Measurements from ENCODE around the gene EIF4G2.
A peak's percentile ranks its signal among the peaks of the same experiment; 100 is the strongest.
"Not testable (repeated sequence)": the region's sequence is repeated elsewhere in the genome, so short reads cannot be mapped to it uniquely, and the experiment has no call there.

The EIF4G2 gene
- total RNA-seq: 736 to 853 (median 791) reads per million in 4 experiments

DNA sequence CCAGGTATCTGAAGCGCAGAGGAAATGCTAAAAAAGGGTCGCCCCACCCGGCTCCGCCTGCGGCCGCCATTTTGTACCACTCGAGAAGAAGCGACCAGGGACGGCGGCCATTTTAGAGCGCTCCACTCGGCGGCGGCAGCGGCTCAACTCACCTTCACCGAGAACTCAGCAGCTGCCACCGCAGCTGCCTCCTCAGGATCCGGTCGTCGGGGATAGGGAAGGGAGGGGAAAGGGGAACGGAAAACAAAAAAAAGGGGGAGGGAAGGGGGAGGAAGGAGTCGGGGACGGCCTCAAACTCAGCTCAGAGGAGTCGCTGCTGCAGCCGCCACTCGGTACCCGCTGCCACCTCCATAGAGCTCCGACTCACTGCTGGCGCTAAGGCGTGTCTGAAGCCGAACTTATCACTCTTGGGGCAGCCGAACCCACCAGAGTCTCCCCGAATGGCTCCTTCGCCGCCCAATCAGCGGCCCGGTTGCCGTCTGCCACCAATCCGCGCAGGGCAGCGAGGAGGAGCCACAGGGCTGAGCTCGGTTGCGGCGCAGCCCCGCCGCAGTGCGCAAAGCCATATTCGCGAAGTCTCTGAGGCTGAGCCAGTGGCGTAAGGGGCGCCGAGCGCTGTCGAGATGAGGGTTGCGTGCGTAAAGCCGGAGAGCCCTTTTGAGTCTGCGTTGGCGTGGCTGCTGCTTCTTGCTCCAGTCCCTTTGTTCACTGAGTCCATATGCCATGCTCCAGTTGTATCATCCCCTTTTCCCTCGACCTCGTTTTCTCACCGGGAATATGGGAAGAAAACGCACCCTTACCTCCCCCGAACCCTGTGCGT, at the start of gene EIF4G2:
Gene EIF4G2, minus strand, starts transcription at position 374 of the 820 bp plus-strand sequence.
- DNase-seq: peak; percentile 96

DNA sequence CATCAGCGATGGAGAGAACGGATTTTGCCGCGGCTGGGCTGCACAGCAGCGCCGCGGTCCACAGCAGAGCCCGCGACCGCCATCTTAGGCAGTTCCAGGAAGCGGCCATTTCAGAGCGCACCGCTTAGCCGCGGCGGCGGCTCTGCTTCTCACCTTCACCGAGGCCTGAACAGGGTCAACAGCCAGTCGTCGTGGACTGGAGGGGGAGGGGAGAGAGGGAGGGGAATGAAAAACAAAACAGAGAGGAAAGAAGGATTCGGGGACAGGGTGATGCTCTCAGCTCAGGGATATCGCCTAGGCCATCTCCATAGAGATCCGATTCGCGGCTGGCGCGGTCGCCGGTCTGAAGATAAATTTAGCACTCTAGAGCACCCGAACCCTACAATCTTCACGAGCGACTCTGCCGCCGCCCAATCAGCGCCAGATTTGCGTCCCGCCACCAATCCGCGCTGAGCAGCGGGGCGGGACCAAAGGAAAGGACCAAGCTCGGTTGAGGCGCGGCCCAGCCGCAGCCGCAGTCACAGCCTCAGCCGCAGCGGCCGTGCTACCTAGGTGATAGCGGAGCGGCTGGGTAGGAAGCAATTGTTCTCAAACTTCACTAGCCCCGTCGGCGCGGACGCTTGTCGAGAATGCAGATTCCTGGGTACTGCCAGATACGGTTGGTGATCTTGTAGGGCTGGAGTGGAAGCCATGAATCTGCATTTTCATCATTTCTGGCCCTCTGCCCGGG, 49.1 kb upstream of the EIF4G2 start, which contains the start of gene ZBED5:
Gene ZBED5, minus strand, starts transcription at position 345 of the 730 bp plus-strand sequence. CDS start 3,108 bp downstream, outside the sequence.
- DNase-seq: peak; percentile 89

DNA sequence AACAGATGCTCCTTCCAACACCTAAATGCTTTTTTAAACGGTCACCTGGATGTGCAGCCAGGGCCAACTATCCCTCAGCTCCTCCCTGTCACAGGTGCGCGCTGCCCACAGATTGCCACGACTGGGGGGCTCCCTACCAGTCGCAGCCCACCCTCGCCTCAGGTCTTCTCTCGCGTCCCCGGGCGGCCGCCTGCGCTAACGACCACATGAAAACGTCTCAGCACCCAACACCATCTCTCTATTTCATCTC, 48.7 kb upstream of the EIF4G2 start:
- no peak for DNase-seq

DNA sequence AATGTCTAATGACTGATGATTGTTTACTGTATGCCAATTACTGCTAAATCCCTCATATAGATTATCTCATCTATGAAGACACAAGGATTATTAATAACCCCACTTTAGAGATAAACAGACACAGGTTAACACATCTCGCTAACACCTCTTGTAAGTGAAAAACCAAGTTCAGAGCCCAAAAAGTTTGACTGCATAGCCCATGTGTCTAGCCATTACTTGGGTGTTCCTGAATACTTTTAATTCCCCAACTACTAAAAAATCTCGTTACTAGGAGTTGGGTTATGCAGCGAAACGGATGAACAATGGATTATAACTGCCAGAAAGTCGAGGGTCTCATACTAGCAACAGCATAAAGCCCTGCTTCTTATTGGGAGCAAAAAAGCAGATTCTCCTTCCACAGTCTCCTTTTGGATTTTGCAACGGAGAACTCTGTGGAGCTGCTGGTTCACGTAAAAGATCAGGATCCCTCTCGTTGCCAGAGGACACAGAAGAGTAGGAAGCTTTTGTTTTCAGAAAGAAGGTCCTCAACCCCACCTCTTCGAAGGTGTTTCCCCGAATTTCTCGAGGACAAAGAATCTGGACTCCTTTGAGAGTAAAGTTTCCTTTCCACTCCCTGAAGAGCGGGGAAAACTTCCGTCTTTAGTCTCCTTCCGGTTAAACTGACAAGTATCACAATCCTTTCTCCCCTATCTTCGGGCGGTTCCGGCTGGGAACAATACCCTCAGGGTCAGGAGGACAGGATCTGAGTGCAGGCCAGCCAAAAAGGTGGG, 48.1 kb upstream of the EIF4G2 start:
- peak; percentile 47 for DNase-seq

DNA sequence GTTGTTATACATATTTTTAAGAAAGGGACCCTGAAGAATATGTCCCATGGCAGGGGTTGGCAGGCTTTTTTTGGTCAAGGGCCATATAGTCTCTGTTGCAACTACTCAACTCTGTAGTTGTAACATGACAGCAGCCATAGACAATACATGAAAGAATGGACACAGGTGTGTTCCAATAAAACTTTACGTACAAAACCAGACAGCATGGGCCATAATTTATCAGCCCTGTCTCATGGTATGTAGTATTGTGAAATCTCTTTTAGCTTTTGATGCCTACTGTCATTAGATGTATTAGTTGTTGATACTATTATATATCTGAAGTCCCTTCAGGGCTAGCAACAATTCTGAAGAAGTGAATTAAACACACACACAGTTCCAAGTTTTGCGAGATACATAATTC, 46.6 kb upstream of the EIF4G2 start:
- DNase-seq: no peak

DNA sequence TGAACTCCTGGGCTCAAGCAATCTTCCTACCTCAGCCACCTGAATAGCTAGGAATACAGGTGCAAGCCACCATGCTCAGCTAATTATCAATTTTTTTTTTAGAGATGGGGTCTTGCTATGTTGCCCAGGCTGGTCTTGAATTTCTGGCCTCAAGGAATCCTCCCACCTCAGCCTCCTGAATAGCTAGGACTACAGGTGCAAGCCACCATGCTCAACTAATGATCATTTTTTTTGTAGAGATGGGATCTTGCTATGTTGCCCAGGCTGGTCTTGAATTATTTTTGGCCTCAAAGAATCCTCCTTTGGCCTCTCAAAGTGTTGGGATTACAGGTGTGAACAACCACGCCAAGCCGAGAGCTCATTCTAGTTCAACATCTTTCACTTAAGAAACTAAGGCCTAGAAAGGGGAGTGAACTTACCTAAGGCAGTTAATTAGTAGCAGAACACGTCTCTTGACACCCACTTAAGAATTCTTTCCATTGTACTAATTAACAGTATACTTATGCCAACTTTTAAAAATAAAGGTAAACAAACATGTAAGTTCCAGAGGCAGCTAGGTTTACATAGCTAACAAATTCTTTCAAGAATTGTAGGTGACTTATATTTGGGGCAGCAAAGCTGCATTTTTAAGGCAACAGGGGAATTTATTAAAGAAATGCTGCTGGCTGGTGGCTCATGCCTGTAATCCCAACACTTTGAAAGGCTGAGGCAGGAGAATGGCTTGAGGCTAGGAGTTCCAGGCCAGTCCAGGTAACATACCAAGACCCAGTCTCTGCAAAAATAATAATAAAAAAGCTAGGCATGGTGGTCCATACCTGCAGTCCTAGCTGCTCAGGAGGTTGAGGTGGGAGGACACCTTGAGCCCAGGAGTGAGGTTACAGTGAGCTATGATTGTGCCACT, 39.5 kb upstream of the EIF4G2 start:
- no peak for DNase-seq

DNA sequence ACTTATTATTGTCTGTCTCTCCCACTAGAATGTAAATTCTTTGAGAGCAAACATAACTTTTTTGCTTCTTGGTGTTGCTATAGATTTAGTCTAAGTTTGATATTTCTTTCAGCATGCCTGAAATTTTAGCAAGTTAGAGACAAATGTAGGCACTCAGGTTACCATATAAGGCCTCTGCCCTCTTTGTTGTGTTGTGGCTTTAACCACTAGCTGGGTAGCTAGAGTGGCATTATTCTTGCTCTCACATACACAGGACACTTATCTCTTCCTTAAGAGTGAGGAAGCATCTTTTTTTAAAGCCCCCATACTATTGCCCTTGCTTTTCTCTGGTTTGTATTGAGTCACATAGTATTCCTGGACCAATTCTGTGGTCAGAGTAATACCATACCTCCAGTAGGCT, 37.9 kb upstream of the EIF4G2 start:
- DNase-seq: no peak

DNA sequence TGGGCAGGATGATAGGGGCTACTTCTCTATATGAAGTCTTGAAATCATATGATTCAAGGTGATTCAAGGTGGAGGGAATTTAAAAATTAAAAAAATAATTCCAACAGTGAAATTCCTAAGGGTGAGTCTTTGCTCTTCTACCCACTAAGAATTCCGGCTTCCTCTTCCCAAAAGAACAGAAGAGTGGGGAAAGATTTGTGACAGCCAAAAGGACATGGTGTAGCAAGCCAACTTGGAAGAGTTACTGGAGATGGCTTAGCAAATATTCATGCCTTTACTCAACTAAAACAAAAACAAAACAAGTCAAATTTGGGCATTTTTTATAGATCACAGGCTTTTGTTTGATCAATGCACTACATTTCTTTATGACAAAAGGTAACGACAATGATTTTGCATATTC, 36.9 kb upstream of the EIF4G2 start:
- no peak for DNase-seq

DNA sequence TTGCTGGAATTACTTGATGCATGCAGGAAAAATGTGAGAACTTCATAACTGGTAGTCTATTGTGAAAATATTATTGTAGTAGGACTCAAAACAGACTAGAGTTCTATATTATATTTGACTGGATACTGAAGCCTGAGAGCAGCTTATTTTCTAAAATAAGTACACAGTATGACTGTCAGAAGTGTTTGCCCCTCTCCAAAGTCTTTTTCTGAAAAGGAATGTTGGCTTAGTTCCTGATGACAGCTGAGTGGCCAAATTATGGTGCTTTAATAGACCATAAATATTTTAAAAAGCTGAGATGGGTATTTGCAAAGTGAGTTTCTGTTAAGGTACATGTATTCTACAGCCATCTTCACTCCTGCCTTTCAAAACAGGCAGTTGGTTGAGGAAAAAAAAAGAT, 36.1 kb upstream of the EIF4G2 start:
- DNase-seq: no peak

DNA sequence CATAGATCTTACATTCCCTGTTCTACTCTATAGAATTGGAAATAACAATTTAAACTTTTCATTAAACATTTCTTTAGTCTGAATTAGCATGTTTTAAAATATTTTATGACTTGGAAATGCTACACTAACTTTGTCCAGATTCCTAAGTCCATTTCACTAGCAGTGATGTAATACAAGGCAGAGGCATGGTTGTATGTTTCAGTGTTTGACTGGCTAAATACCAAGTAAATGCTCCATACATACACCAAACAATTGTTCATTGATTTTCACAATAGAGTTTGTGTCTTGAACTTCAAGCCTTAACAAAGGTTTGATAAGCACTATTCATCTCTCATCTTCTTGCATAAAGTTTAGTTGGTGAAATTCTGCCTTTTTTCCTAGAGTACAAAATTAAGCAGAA, 35.6 kb upstream of the EIF4G2 start:
- DNase-seq: no peak

DNA sequence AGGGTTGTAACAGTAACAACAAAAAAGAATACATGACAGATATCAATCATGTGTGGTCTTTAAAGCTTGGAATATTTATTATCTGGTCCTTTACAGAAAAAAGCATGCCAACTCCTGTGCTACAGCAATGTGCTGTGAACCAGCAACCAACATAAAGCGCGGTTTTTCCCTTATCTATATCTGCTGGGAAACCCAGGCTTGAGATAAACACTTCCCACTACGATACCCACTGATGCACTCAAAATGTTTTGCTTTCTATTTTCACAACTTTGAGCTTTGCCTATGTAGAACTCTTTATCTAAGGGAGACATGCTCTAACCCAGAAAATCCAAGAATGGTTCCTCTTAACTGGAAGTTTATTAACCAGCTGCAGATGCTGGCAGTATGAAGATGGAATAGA, 30.2 kb upstream of the EIF4G2 start:
- DNase-seq: no peak

DNA sequence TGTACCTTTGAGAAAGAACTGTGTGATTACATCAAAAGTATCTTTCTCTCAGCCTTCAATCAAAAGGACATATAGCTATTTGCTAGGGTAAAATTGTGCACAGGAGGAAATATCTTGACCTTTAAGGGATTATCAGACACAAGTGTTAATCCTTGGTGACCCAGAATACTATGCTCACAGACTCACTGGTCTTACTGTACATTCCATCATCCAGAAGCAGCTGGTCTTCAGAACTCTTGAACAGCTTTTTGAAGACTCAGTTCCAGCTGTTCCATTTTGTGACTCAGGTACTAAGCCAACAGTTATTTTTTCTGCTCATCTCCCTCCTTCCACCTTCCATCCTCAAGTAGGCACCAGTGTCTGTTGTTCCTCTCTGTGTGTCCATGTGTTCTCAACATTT, 29.4 kb upstream of the EIF4G2 start:
- DNase-seq: no peak

DNA sequence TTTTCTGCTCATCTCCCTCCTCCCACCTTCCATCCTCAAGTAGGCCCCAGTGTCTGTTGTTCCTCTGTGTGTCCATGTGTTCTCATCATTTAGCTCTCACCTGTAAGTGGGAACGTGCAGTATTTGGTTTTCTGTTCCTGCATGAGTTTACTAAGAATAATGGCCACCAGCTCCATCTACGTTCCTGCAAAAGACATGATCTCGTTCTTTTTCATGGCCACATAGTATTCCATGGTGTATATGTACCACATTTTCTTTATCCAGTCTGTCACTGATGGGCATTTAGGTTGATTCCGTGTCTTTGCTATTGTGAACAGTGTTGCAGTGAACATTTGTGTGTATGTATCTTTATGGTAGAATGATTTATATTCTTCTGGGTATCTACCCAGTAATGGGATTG, 28.2 kb upstream of the EIF4G2 start:
- not testable (repeated sequence) for DNase-seq

DNA sequence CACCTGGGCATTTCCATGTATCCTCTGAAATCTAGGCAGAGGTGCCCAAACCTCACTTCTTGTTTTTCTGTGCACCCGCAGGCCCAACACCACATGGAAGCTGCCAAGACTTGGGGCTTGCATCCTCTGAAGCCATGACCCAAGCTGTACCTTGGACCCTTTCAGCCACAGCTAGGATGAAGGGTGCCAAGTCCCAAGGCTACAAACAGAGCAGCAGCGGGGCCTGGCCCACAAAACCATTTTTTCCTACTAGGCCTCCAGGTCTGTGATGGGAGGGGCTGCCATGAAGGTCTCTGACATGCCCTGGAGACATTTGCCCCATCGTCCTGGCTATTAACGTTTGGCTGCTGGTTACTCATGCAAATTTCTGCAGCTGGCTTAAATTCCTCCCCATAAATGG, 20.4 kb upstream of the EIF4G2 start:
- DNase-seq: no peak

DNA sequence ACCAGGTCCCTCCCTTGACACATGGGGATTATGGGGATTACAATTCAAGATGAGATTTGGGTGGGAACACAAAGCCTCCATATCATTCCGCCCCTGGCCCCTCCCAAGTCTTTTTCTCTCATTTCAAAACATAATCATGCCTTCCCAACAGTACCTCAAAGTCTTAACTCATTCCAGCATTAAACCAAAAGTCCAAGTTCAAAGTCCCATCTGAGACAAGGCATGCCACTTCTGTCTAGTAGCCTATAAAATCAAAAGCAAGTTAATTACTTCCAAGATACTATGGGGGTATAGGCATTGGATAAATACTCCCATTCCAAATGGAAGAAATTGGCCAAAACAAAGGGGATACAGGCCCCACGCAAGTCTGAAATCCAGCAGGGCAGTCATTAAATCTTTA, 19.7 kb upstream of the EIF4G2 start:
- DNase-seq: no peak

DNA sequence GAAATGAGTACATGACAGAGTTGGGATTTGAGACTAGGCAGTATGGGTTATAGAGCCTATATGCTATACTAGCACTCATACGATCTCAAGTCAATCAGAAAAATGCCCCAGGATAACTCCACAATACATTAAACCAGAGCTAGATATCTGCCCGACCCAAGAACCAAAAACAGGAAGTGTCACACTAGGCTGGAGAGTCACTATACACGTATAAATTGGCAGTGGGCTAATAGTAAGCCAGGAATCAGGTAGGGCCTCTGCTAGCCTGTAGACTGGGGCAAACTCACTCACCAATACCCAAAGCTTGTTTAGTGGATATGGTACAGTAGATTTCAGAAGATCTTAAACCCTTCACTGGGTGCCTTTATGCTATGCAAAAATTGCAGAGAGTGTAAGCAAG, 16.2 kb upstream of the EIF4G2 start:
- DNase-seq: no peak

DNA sequence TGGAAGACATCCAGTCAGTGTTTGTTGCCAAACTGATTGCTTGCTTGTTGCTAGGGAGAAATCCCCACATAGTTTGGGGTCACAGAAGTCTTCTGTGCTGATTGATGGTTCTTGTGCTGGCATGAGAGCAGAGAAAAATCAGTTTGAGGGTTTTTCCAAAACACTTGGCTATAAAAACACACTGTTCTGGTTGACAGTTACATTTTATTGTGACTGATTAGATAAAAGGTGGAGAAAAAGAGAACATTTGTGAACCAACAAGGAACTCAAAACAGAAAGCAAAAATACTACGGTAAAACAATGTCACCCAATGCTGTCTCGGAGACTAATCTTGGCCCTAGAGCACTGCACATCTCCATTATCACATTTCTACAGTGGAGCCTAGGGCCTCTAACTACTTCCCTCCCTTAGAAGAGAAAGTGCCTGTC, 14.4 kb upstream of the EIF4G2 start:
- no peak for DNase-seq

DNA sequence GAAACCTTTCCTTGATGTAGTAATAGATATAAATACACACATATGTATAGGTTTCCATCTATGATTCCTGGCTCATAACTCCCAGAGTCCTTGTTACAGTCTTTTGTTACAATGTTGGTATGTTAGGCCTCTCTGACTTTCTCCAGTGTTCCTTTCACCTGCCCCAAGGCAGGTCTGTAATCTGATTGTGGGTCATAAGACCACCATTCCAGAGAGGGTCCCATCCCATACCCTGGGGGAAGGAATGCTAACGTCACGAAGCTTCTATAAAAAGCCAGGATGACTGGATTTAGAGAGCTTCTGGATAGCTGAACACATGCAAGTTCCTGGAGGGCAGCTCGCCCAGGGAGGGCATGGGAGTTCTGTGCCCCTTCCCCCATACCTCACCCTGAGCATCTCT, 13.8 kb upstream of the EIF4G2 start:
- DNase-seq: not testable (repeated sequence)

DNA sequence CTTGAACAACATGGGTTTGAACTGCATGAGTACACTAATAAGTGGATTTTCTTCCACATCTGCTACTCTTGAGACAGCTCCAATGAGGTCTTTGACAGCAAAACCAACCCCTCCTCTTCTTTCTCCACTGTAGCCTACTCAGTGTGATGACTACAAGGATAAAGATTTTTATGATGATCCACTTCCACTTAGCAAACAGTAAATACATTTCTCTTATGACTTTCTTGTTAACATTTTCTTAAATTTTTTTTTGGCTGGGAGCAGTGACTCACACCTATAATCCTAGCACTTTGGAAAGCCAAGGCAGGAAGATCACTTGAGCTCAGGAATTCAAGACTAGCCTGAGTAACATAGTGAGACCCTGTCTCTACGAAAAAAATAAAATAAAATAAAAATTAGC, 9.9 kb upstream of the EIF4G2 start:
- no peak for DNase-seq

DNA sequence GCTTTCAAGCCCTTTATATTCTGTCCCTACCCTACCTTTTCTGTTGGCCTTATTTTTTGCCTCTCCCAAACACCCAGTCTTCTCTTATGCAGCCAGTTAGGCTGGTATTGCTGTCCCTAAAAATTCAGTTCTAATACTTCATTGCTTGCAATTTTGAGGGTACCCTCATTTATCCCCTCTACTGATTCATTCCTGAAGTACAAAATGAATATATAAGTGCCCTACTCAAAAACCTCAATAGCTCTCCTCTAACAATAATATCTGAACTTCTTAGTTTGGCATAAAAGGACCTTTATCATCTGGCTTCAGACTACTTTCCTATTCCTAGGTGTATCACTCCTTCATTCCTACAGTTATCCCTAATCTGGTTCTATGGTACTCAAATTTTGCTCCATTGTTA, 5.2 kb upstream of the EIF4G2 start:
- DNase-seq: no peak

DNA sequence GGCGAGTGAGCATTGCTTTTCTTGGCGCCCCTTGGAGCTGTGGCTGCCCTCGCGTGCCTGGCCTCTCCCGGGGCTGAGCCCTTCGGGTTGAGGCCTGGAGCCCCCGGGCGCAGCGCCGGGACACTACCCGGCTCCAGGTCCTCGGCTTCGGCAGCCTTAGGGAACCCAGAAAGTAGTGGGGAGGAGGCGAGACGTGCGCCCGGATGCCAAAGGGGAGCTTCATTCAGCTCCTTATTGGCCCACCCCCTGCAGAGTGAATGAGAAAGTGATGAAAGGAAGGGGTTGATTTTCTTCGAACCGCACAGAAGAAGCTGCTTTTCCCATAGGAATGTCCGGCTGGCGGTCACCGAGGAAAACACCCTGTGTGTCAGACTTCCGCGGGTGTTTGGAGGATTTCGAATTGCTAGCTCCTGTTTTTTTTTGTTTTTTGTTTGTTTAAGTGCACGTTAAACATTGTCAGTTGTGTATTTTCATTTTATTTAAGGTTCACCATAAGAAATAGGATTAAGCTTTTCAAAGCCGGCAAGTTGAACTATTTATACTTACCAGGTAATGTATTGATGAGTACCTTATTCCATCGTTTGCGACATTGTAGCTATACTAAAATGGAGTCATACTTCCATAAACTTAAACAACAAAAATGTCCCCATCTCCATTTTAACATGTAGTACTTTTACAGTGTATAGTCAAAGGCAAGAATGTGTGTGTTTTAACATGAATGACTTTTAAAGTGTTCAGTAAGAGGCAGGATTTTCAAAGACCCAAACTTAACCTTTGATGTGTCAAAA, 841 bp upstream of the EIF4G2 start:
- peak; percentile 50 for DNase-seq

DNA sequence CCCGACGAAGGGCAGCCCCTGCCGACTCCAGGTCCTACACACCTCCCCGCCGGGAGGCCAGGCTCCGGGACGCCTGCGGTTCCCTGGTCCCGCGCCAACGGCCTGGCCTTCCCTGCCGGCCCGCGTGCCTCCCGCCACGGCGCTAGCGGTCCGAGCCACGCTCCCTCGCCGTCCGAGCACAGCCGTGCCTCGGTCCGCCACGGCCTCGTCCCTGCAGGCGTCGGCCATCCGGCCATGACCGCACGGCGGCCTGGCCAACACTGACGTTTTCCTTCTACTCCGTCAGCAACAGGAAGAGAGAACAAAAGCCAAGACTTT, 532 bp downstream of the EIF4G2 start:
- no peak for DNase-seq

Data from effector CD8-positive, alpha-beta T cell (primary cell).